ENCODE data around the gene EPHB4.
"Not testable (repeated sequence)": the region's sequence is repeated elsewhere in the genome, so short reads cannot be mapped to it uniquely, and the experiment has no call there.

The EPHB4 gene

GRCh38 chr7:100819586-100819985, 7.7 kb downstream of the EPHB4 start:
- DNase-seq: no peak

GRCh38 chr7:100818825-100819224, 8.5 kb downstream of the EPHB4 start:
- no peak for DNase-seq

DNA sequence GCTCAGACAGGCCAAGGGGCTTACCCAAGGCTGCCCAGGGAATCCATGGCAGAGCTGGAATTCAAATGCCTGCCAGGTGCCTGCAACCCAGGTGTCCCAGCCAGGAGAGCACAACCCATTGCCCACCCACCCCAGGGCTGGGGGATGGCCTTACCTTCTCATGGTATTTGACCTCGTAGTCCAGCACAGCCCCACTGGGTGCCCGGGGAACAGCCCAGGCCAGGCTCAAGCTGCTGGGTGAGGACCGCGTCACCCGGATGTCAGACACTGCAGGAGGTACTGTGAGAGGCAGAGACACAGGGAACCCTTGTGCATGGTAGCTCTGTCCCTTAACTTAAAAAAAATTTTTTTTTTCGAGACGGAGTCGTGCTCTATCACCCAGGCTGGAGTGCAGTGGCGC, 9.0 kb downstream of the EPHB4 start:
- no peak for DNase-seq

- no peak for DNase-seq
Measured at GRCh38 chr7:100817097-100817496, 10.2 kb downstream of the EPHB4 start.

GRCh38 chr7:100816515-100816914, 10.8 kb downstream of the EPHB4 start:
- DNase-seq: not testable (repeated sequence)

DNA sequence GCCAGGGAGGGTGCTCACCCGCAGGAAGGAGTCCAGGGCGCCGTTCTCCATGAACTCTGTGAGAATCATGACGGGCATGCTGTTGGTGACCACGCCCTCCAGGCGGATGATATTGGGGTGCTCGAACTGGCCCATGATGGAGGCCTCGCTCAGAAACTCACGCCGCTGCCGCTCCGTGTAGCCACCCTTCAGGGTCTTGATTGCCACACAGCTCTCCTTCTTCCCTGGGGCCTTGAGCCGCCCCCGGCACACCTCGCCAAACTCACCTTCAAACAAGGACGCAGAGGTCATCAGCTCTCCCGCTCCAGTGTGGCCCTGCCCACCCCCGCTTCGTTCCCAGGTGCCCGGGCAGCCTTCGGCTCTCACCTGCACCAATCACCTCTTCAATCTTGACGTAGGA, 14.6 kb downstream of the EPHB4 start:
- DNase-seq: no peak

DNA sequence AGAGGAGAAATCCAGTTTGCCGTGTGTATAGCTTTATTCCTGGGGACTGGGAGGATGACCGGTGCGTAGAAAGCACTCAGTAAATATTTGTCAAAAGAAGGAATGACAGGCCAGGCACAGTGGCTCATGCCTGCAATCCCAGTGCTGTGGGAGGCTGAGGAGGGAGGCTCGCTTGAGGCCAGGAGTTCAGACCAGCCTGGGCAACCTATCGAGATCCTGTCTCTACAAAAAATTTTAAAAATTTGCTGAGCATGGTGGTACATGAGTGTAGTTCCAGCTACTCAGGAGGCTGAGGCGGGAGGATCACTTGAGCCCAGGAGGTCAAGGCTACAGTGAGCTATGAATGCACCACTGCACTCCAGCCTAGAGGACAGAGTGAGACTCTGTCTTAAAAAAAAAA, 15.8 kb downstream of the EPHB4 start:
- DNase-seq: no peak

GRCh38 chr7:100808354-100808875, 18.9 kb downstream of the EPHB4 start:
- DNase-seq: no peak

DNA sequence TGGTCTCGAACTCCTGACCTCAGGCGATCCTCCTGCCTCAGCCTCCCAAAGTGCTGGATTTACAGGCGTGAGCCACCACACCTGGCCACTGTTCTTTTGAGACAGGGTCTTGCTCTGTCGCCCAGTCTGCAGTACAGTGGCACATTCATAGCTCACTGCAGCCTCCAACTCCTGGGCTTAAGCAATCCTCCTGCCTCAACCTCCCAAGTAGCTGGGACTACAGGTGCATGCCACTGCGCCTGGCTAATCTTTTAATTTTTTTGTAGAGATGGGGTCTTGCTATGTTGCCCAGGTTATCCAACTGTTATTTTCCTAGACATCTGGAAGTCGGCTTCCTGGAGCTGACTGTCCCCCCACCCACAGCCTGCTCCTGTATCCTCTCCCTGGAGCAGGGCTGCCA, 20.4 kb downstream of the EPHB4 start:
- DNase-seq: not testable (repeated sequence)

GRCh38 chr7:100806276-100806675, 21.0 kb downstream of the EPHB4 start:
- no peak for DNase-seq

GRCh38 chr7:100804681-100805431, 22.5 kb downstream of the EPHB4 start:
- no peak for DNase-seq

GRCh38 chr7:100803398-100804161, 23.7 kb downstream of the EPHB4 start:
- DNase-seq: peak; percentile 86

DNA sequence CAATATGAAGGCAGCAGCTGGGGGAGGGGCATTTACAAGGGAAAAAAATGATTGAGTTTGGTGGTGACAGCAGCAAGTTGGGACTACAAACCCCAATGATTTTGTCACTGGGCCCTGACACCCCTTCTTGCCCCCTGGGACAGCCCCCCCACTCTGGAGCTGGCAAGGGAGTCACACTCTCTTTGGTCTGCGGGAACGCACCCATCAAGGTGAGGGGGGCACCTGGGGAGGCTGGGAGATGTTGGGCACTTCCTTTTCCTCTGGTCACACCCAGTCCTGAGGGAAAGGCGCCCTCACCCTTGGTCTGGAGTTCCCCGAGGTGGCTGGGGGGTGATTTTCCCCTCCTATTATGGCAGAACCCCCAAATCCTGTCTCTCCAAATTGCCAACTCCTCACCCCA, 24.4 kb downstream of the EPHB4 start:
- no peak for DNase-seq

GRCh38 chr7:100801833-100802568, 25.3 kb downstream of the EPHB4 start:
- peak; percentile 55 for DNase-seq

GRCh38 chr7:100799037-100799896, 28.1 kb downstream of the EPHB4 start:
- peak; percentile 77 for DNase-seq

- no peak for DNase-seq
Measured at GRCh38 chr7:100794741-100795140, 32.6 kb downstream of the EPHB4 start.

DNA sequence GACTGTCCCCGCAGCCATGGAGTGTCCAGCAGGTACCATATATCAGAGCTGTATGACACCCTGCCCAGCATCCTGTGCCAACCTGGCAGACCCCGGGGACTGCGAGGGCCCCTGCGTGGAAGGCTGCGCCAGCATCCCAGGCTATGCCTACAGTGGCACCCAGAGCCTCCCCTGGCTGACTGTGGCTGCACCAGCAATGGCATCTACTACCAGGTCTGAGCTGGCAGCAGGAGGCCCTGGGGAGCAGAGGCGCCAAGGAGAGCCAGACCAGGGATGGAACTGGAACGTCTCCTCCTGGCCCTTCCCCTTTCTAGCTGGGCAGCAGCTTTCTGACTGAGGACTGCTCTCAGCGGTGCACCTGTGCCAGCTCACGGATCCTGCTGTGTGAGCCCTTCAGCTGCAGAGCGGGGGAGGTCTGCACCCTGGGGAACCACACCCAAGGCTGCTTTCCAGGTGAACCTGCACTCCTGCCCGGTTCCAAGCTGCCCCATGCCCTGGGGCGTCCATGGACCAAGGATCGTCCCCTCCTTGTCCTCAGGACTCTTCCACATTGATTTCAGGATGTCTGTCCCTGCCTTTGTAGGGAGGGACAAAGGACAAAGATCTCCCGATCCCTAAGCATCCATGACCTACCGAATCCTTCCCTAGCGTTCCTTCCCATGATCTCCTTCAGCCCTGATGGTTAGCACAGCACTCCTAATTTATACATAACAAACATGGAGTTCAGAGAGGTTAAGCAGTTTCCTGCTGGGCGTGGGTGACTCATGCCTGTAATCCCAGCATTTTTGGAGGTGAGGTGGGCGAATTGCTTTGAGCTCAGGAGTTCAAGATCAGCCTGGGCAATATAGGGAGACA, 33.3 kb downstream of the EPHB4 start:
- DNase-seq: no peak

GRCh38 chr7:100791881-100792666, 35.2 kb downstream of the EPHB4 start:
- DNase-seq: no peak

DNA sequence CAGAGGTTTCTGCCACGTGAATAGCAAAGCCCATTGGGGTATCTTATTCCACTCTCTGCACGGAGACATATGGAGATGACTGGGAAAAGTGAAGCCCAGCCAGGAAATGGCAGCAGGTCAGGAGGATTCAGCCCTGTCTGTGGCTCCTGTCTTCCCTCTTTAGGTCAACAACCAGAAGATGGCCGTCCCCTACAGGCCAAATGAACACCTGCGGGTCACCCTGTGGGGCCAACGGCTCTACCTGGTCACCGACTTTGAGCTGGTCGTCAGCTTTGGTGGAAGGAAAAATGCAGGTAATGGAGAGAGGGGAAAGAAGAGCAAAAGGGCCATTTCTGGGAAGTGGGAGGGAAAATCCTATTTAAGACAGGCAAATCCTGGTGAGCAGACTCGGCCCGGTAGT, 38.3 kb downstream of the EPHB4 start:
- DNase-seq: no peak

DNA sequence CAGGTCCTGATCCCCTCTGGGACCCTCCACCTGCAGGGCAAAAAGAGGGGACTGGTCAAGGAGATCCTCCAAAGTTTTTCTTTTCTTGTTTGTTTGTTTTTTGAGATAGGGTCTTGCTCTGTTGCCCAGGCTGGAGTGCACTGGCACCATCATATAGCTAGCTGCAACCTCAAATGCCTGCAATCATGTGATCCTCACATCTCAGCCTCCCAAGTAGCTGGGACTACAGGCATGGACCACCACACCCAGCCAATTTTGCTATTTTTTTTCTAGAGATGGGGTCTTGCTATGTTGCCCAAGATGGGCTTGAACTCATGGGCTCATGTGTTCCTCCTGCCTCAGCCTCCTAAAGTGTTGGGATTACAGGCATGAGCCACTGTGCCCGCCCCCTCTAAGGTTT, 41.0 kb downstream of the EPHB4 start:
- DNase-seq: no peak

DNA sequence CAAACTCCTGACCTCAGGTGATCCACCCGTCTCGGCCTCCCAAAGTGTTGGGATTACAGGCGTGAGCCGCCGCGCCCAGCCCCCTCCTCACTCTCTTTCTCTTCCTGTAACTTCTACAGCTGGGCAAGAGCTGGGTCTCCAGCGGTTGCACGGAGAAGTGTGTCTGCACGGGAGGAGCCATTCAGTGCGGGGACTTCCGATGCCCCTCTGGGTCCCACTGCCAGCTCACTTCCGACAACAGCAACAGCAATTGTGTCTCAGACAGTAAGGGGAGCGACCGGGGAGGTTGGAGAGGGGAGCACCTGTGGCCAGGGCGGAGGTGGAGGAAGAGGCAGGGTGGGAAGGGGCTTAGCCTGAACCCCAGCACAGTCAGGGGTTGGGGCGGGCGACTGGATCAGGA, 41.4 kb downstream of the EPHB4 start:
- DNase-seq: no peak

All from eye (tissue), 1 donor.